GM21423 (cell line): ENCODE results near the gene UBE2H.

Experiments
- ATAC-seq: cut with Tn5 transposase; IDR thresholded peaks from one replicate; pipeline ENCODE4 v1.9.1; 2021; ENCODE audit warnings: mild to moderate bottlenecking, moderate library complexity; ENCODE audit not compliant: unreplicated experiment

Gene UBE2H

GRCh38 chr7:129792721-129793120 lies 160.0 kb downstream of the UBE2H start:
- ATAC-seq = no peak

- ATAC-seq = no peak
These were observed 162.6 kb downstream of the UBE2H start for GRCh38 chr7:129790136-129790535.

- no peak for ATAC-seq
These were observed 163.1 kb downstream of the UBE2H start for GRCh38 chr7:129789652-129790051.

- no peak for ATAC-seq
These were observed 163.8 kb downstream of the UBE2H start for GRCh38 chr7:129789000-129789399.

GRCh38 chr7:129786825-129787563 lies 165.8 kb downstream of the UBE2H start:
- no peak for ATAC-seq

- ATAC-seq = no peak
These were observed 166.9 kb downstream of the UBE2H start for GRCh38 chr7:129785685-129786514.

GRCh38 chr7:129784783-129785684 lies 167.7 kb downstream of the UBE2H start:
- no peak for ATAC-seq

- ATAC-seq = no peak
These were observed 168.3 kb downstream of the UBE2H start for GRCh38 chr7:129784437-129784782.

- no peak for ATAC-seq
These were observed 169.2 kb downstream of the UBE2H start for GRCh38 chr7:129783584-129783919.

GRCh38 chr7:129782818-129783583 lies 169.8 kb downstream of the UBE2H start:
- ATAC-seq = no peak

- no peak for ATAC-seq
These were observed 170.6 kb downstream of the UBE2H start for GRCh38 chr7:129781928-129782817.

GRCh38 chr7:129780974-129781927 lies 171.5 kb downstream of the UBE2H start:
- no peak for ATAC-seq
